CD4-positive, alpha-beta T cell treated with Interleukin-6 at 100 ng/mL for 8 hours (primary cell): ENCODE data around the gene SPTLC3.

Source experiments
- DNase-seq: peaks from one replicate; pipeline ENCODE4 v3.0.0-alpha.2; 2020; ENCODE audit warnings: mixed read lengths, low spot score

Gene SPTLC3

GRCh38 chr20:13200767-13201500 lies 192.2 kb downstream of the SPTLC3 start:
- no peak for DNase-seq

- no peak for DNase-seq
These were observed 193.8 kb downstream of the SPTLC3 start for GRCh38 chr20:13202565-13202964.

- no peak for DNase-seq
These were observed 196.7 kb downstream of the SPTLC3 start for GRCh38 chr20:13205425-13205824.

- no peak for DNase-seq
These were observed 197.2 kb downstream of the SPTLC3 start for GRCh38 chr20:13205848-13206434.

GRCh38 chr20:13207016-13207415 lies 198.2 kb downstream of the SPTLC3 start:
- no peak for DNase-seq

- DNase-seq, result no peak
These were observed 203.3 kb downstream of the SPTLC3 start for GRCh38 chr20:13211956-13212618.

- no peak for DNase-seq
These were observed 204.0 kb downstream of the SPTLC3 start for GRCh38 chr20:13212750-13213149.

GRCh38 chr20:13213335-13213734 lies 204.6 kb downstream of the SPTLC3 start:
- DNase-seq, result no peak

GRCh38 chr20:13216533-13216932 lies 207.8 kb downstream of the SPTLC3 start:
- DNase-seq, result no peak
